T47D (cell line): Measurements from ENCODE around the gene RNF14.

ENCODE experiments used
- DNase-seq, 2 experiments: peaks; one replicate each; pipeline versions ENCODE4 v3.0.0 to v3.0.0-alpha.2; 2011 to 2012; ENCODE audit warnings: low read depth in 1 of 2, low spot score in 1 of 2
- JUND ChIP-seq: IDR thresholded peaks from 2 replicates; pipeline ENCODE4 v1.6.1; 2012; ENCODE audit warnings: low read depth
- in situ Hi-C: cut with HindIII; loops from 2 replicates; pipeline ENCODE4 v1.10.0; 2016; ENCODE audit warnings: low sequenced_read_pairs, low pct_unique_long_range_greater_than_20kb

RNF14 gene

DNA sequence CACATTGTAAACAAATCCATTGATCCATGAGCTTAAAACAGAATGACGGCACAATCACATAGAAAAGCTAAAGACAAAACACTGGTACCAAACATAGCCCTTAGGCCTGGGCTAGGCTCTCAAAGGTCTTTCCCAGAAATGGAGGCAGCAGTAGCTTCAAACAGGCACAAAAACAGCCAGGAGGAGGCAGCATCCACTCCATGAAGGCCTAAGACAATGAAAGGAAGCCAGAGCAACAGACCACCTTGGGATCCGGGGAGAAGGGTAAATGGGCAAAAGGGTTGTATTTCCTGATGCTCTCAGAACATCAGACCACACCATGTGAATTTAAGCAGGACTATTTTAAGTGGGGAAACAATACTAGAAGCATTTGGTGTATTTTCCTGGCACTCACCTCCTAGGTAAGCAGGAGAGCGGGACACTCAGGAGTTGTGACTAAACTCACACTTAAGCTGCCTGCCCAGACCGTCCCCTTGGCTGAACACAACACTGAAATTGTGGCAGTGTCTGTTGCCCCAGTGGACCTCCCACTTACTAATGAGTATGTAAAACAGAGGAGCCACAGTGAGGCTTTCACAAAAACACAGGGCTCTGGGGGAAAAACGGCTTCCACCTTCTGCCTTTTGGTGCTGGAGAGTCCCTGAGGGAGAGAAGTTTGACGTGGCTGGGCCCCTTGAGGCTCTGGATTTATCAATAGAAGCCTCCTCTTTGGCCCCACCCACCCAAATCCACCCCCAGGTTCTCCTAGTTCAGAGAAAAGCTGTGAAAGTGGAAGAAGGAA is 32.0 kb downstream of the RNF14 start:
- in situ Hi-C loops = no loop called here
- no peak for TF ChIP-seq JUND
- peak in 1 of 2 experiments; percentile 25 for DNase-seq

DNA sequence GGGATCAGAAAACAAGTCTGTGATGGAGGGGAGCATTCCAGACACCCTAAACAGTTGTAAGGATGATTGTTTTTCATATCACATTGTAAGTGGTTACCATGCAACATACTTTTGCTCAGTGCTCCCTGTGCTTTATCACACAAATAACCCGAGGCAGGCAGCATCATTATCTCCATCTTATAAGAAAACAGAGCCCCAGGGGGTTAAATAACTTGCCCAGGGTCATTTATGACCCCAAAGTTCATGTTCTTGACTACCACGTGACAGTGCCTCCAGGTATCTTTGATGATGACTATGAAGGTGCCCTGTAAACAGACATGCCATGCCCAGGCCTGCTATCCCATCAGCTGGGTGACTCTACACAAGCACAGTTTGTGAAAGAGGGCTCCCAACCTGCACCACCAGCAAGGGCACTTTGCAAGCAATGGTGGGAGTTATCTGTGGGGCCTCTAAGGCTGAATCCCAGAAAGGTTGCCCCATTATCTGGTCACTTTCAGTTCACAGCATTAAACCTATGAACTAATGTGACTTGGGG is 34.4 kb downstream of the RNF14 start:
- TF ChIP-seq JUND = no peak
- DNase-seq = no peak
- in situ Hi-C loops = no loop called here

DNA sequence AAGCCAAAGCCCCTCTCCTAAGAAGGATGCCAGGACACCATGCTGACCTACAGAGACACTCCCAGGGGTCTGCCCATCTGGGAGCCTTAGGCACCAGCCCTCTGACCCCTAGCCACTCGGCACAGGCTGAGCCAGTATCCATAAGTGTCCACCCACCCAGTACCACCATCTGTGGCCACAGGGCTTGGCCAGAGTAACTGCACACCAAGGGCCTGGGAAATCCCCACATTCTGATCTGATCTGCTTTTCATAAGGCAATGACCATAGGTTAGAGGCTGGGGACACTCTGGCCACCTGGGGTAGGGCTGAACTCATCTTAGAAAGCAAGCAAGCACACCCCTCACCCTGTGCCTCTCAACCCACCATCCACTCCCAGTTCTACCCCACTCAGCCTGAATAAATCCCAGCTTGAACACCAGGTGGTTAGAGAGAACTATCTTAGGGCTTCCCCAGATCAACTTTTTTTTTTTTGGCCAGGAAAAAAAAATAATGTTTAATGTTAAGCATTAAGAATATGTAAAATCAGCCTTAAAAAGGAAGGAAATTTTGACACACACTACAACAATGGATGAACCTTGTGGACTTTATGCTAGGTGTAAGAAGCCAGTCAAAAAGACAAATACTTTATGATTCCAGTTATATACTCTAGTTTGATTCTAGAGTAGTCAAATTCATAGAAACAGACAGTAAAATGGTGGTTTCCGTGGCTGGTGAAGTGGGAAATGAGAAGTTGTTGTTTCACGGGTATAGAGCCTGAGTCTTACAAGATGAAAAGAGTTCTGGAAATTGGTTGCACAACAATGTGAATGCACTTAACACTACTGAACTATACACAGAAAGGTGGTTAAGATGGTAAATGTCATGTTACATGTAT is 37.7 kb downstream of the RNF14 start:
- DNase-seq = no peak
- in situ Hi-C loops = no loop called here
- TF ChIP-seq JUND = no peak

DNA sequence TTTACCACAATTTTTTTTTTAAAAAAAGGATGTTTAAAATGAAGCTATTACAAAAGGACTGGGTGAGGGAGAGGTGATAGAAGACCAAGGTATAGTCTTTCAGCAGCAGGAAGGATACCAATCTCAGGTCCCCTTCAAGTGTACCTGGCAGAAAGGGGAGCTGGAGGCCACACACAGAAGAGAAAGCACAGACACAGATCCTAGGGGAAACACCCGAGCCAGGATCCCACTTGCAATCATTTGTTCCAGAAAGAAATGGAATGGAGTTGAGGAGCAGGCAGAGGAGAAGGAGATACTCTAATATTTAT is 38.3 kb downstream of the RNF14 start:
- in situ Hi-C loops = no loop called here

DNA sequence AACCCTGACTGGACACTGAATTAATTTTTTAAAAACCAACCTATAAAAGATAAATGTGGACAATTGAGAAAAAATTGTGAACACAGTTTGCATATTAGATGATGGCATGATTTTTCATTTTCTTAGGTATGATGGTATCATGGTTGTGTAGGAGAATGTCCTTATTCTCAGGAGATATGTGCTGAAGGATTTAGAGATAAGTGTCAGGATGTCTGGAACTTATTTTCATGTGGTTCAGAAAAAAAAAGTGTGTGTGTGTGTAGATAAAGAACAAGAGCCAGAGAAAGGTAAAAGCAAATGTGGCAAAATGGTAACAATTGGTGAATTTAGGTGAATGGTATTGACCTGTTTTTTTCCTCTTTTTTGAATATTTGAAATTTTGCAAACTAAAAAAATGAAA is 39.9 kb downstream of the RNF14 start:
- no peak for TF ChIP-seq JUND
- in situ Hi-C loops = no loop called here
- no peak for DNase-seq

More for the DNA sequence above, 38.3 kb downstream of the RNF14 start:
- no peak for TF ChIP-seq JUND
- DNase-seq = no peak

DNA sequence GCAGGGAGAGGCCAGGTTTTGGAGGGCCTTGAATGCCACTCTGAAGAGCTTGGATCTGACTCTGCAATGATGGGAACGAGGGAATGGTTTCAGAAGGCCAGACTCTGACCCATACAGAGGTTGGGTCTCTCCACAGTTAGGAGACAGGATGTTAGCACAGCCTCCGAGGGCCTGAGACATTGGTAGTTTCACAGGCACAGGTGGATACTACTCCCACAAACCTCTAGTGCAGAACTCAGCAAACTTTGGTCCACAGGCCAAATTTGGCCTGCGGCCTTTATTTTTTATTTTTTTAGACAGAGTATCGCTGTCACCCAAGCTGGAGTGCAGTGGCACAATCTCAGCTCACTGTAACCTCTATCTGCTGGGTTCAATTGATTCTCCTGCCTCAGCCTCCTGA is 41.0 kb downstream of the RNF14 start:
- no peak for DNase-seq
- in situ Hi-C loops = no loop called here
- no peak for TF ChIP-seq JUND

DNA sequence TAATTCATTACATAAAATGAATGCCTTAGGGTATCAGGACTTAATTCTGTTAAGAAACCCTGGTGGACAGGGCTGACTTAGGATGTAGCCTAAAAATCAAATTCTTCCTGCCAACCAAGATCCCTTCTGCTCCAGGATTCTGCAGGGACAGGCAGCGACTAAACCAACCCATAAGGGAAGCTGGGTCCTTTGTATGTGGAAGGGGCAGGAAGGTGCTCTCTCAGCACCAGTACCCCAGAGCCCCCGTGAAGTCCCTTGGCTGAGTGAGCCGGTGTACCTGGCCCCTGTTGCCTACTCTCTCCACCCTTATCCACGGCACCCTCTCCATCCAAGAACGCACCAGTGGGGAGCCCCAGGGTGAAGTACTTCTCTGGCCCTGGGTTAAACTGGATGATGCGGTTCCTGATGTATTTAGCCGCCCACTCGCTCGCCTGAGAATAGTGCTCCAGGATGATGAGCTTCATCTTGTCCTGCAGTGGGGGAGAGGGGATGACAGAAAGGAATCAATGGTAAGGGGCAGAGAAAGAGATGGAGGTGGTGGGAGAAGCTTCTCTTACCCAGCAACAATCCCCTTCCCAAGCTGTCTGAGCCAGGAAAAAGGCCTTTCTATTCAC is 42.8 kb downstream of the RNF14 start:
- in situ Hi-C loops = no loop called here
- no peak for TF ChIP-seq JUND
- no peak for DNase-seq

DNA sequence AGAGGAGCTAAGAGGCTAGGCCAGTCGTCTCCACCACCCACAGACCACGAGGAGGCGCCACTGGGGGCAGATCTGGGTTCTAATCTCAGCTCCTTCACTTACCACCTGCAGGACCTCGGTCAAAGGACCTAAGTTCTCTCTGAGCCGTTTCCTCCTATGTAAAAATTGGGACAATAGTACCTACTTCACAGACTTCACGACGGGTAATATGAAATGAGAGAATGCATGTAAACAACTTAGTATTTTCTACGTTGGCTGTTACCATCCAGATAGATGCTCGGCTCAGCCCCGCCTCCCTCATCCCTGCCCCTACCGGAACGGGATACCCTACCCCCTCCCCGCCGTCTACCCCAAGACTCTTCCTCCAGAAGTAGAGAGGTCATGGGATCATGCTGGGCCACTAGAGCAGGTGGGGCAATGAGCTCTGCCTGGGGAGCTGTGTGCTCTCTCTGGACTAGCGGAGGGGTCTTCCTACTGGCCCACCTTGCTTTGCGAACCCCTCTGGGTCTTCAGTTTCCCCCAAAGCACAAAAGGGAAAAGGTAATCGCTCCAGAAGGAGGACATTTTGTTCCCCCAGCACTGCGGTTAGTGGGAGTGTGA is 43.4 kb downstream of the RNF14 start:
- in situ Hi-C loops = no loop called here
- DNase-seq = peak in 1 of 2 experiments; percentile 54
- no peak for TF ChIP-seq JUND

DNA sequence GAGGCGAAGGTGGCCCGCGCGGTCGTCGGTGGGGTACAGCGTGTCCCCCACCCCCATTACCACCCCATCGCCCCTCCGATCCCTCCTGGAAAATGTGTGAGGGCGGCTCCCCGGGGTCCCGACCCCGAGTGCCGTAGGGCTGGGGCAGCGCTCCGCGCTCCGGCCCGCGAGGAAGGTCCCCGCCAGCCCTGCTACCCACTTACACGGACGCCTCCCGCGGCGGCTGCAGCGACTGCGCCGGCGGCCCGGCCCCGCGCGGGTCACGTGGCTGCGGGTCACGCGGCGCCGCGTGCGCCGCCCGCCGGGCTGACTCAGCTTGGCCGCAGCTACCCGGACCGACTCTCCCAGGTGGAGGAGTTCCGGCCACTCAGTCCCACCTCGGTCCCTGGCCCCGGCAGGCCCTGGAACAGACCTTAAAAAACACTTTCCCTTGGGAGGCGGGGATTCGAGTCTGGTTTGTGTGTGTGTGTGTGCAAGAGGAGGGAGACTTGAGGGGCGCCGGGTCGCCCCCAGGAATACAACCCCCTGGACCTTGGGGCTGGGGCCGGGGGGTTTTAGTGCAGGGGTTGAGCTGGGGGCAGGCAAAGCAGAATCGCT is 44.0 kb downstream of the RNF14 start, which contains the start of gene GNPDA1:
GNPDA1 (minus strand) TSS at position 236 of the 597 bp plus-strand sequence. CDS start 992 bp downstream, outside the sequence.
- in situ Hi-C loops = no loop called here
- peak; percentile 86 to 94 for DNase-seq
- TF ChIP-seq JUND = no peak

DNA sequence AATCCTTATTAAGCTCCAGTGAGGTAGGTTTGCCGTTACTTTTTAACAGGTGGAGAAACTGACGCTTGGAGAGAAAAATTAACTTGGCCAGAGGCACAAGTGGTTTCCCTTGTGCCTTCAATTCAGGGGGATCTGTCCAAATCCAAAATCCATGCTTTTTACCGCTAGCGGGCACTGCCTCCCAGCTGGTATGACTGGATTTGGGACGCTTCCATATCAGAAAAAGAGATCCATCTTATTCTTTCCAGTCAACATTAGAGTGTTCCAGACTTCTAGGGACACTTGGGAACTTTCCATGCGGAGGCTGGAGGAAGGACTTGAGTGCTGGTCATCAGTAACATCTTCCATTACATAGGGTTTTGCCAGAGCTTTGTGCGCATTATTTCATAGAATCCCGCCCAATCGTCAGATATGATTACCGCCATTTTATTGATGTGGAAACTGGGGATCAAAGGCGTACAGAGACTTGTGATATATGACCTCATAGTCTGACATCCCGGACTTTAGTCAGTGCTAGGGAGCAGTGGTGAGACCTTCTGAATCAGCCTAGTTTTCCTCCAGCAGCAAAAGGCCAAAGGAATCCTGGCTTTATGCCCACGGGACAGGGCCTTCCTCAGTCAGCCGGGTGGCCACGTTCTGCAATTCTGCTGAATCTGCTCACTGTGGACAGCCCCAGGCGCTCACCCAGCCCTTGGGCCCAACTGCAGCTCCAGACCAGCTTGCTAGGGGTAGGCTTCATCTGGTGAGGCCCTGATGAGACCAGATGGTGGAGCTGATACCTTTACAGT is 45.0 kb downstream of the RNF14 start:
- TF ChIP-seq JUND = no peak
- no peak for DNase-seq
- in situ Hi-C loops = no loop called here

DNA sequence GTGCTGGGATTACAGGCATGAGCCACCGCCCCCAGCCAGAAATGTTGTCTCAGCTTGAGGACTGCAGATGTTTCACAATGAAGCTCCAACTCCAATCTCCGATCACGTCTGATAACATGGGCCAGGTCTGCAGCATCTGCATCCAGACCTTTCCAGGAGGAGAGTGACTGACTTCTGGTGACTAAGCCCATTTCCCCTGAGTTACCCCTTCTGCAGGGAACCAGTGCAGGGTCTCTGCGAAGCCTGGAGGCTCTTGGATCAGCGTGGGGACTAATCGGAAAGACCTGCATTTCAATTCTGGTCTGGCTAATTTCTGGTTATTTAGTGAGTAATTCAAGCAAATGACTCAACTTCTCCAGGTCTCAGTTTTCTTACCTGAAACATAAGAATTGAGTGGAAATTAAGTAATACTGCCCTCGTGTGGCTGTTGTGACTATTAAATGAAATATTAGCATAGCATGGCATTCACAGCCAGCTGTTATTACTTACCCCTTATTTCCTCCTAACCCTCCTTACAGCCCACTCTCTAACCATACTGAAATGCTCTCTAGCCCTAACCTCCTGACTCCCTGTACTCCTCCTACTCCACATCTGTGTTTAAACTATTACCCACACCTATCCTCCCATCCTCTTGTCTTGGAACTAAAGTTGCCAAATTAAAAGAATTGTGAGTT is 46.1 kb downstream of the RNF14 start:
- DNase-seq = peak; percentile 62 to 71
- no peak for TF ChIP-seq JUND
- in situ Hi-C loops = no loop called here
